AML-193 (cell line): ENCODE results near the gene WNK1.
"Not testable (repeated sequence)": the region's sequence is repeated elsewhere in the genome, so short reads cannot be mapped to it uniquely, and the experiment has no call there.

Experiments used
- DNase-seq, 2 experiments: peaks; one replicate each; lab custom pipeline; 2025; lab: John Stamatoyannopoulos, UW

Gene WNK1

GRCh38 chr12:749751-750270 lies 2.6 kb upstream of the WNK1 start:
- peak; percentile 8 to 20 for DNase-seq

- DNase-seq: peak; percentile 8 to 17
Observed at GRCh38 chr12:750366-751191, 1.8 kb upstream of the WNK1 start.

- DNase-seq: peak; percentile 92 to 96
Observed at GRCh38 chr12:751192-751998, 984 bp upstream of the WNK1 start.

GRCh38 chr12:752695-753610 lies 574 bp downstream of the WNK1 start:
- peak in 1 of 2 experiments; percentile 10 for DNase-seq

GRCh38 chr12:753611-754472 lies 1.5 kb downstream of the WNK1 start:
- peak; percentile 15 to 27 for DNase-seq

GRCh38 chr12:754473-754820 lies 2.1 kb downstream of the WNK1 start:
- no peak for DNase-seq

GRCh38 chr12:754851-755562 lies 2.6 kb downstream of the WNK1 start:
- DNase-seq: peak; percentile 92 to 93

- no peak for DNase-seq
Observed at GRCh38 chr12:759628-760027, 7.2 kb downstream of the WNK1 start.

GRCh38 chr12:761256-761655 lies 8.9 kb downstream of the WNK1 start:
- DNase-seq: no peak

- DNase-seq: no peak
Observed at GRCh38 chr12:765840-766239, 13.5 kb downstream of the WNK1 start.

GRCh38 chr12:768434-768833 lies 16.1 kb downstream of the WNK1 start:
- no peak for DNase-seq

GRCh38 chr12:770479-770878 lies 18.1 kb downstream of the WNK1 start:
- DNase-seq: peak; percentile 62 to 71

- no peak for DNase-seq
Observed at GRCh38 chr12:772056-772697, 19.8 kb downstream of the WNK1 start.

- no peak for DNase-seq
Observed at GRCh38 chr12:774051-774614, 21.8 kb downstream of the WNK1 start.

GRCh38 chr12:775973-776771 lies 23.8 kb downstream of the WNK1 start:
- not testable (repeated sequence) for DNase-seq

- not testable (repeated sequence) for DNase-seq
Observed at GRCh38 chr12:776772-777373, 24.5 kb downstream of the WNK1 start.

GRCh38 chr12:777550-778047 lies 25.2 kb downstream of the WNK1 start:
- DNase-seq: no peak

- DNase-seq: no peak
Observed at GRCh38 chr12:778615-779014, 26.2 kb downstream of the WNK1 start.
